Measurements from ENCODE around the gene TBX19.
A peak's percentile ranks its signal among the peaks of the same experiment; 100 is the strongest.

The TBX19 gene

DNA sequence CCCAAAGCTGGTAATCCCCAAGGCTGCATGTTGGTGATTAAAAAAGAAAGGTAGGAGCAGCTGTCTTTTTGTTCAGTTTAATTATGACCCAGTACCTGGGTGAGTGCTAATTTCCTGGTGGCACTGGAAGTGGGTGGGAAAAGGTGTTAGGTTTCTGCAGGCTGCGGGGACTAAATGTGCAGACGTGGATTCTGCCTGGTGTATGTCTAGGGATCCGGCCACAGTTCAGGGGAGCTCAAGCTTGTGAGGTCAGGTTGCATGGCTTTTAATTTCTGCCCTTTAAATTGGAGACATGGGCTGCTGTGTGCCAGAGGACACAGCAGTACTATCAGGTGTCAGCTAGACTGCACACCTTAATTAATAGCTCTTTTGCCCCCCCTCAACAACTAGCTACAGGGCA lies 20.3 kb upstream of the TBX19 start:
- TF ChIP-seq, protein P1, sequence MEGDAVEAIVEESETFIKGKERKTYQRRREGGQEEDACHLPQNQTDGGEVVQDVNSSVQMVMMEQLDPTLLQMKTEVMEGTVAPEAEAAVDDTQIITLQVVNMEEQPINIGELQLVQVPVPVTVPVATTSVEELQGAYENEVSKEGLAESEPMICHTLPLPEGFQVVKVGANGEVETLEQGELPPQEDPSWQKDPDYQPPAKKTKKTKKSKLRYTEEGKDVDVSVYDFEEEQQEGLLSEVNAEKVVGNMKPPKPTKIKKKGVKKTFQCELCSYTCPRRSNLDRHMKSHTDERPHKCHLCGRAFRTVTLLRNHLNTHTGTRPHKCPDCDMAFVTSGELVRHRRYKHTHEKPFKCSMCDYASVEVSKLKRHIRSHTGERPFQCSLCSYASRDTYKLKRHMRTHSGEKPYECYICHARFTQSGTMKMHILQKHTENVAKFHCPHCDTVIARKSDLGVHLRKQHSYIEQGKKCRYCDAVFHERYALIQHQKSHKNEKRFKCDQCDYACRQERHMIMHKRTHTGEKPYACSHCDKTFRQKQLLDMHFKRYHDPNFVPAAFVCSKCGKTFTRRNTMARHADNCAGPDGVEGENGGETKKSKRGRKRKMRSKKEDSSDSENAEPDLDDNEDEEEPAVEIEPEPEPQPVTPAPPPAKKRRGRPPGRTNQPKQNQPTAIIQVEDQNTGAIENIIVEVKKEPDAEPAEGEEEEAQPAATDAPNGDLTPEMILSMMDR (IDR thresholded peaks at IDR 0.05; ENCODE audit: low read depth, low read length): no peak
- DNase-seq (ENCODE audit: extremely low read depth, low read depth): no peak

DNA sequence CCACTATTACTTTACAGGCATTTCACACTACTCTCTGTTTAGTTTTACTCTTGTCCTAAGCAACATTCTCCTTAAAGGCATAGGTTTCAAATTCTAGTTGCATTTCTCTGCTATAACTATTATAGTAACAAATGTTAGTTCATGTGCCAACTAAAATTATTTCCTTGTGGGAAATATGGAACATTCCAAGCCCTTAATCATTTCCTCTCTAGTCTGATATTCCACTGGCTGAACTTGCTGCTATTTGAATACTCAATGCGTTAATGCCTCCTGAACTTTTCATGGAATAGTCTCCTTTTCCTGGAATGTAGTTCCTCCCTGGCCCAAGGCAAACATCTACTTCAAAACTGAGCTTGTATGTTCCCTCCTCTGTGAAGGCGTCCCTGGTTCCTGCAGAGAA lies 19.3 kb upstream of the TBX19 start:
- TF ChIP-seq, protein P1 (IDR thresholded peaks at IDR 0.05; ENCODE audit: low read depth, low read length): no peak
- peak; percentile 44 for DNase-seq (ENCODE audit: extremely low read depth, low read depth)

DNA sequence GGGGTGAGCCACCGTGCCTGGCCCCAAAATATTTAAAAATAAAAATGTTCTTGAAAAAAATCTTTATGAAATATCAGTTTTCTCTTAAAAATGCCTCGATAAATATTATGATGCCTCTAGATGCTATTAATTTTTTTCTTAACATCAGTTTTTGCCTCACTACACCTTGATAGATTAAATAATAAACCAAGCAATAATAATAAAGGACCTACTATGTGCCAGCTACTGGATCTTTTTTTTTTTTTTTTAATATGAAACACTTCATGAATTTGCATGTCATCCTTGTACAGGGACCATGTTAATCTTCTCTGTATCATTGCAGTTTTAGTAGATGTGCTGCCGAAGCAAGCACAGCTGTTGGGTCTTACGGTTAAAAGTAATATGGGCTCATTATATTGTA lies 17.5 kb upstream of the TBX19 start:
- no peak for DNase-seq (ENCODE audit: extremely low read depth, low read depth)
- TF ChIP-seq, protein P1 (IDR thresholded peaks at IDR 0.05; ENCODE audit: low read depth, low read length): no peak

DNA sequence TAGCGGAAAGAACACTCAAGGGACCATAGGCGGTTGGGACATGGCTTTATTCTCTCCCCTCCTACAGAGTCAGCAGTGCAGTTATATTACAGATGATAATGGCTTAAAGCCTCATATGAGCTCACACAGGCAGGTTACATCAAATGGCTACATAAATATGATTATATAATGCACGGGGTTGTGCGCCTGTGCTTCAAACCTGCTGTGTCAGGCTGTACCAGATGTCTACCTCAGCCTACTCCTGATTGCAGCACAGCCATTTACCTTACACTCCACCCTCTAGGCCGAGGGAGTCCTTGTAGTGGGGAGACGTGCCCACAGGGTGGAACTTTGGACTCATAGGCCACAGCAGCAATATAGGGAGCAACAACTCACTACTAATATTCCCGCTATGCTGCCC lies 16.4 kb upstream of the TBX19 start:
- TF ChIP-seq, protein P1 (IDR thresholded peaks at IDR 0.05; ENCODE audit: low read depth, low read length): no peak
- DNase-seq (ENCODE audit: extremely low read depth, low read depth): no peak

DNA sequence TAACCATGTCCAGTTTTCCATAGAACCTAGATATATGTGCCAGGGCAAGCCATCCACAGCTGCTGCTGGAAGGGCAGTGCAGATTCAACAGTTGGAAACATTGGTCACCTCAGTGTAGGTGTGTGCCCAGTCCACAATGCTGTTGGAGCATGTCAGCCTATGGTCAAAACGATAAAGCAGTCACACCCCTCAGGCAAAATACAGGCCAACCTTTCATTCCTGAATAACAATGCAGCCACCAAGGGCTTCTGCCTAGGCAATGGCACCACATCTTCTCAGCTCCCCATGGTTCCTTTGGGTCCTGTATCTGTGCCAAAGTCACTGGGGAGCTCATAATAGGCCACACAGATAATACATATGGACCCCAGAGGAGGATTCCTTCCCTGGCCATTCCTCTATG lies 15.1 kb upstream of the TBX19 start:
- DNase-seq (ENCODE audit: extremely low read depth, low read depth): no peak
- TF ChIP-seq, protein P1 (IDR thresholded peaks at IDR 0.05; ENCODE audit: low read depth, low read length): no peak

DNA sequence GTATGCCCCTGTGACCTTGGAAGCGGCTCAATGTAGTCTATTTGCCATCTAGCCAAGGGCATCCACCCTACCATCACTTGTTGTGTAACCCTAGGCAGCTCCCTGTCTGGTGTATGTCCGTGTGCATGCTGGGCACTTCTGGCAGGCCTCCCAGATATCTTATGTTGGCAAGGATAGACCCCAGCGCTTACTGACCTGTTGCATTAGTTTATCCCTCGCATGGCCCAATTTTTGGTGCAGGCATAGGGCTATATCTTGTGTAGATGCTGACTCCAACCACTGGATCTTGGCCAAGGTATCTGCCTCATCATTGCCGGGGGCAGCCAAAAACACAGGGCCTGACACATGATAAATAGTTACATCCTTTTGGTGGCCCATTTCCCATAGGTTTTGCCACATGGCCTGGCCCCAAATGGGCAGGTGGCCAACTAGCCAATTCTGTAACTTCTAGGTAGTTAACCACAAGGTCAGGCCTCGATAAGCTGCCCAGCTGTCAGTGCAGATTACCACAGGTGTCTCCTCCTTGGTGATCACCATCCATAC lies 14.0 kb upstream of the TBX19 start:
- no peak for DNase-seq (ENCODE audit: extremely low read depth, low read depth)
- TF ChIP-seq, protein P1 (IDR thresholded peaks at IDR 0.05; ENCODE audit: low read depth, low read length): no peak

DNA sequence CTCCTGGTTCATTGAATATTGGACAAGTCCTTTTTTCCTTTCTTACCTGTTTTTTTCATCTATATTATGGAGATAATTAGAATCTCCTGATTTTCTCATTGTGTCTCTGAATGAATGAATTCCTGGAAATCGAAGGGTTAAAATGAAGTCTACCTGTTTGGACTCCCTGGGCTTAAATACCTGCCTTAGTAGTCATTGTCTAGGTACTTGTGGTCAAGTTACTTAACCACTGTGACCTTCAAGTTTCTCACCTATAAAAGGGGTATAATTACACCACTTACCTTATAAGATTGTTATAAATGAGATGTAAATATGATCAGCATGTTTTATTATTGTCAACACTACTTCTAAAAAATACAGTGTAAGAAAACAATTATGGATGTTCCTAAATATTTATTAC lies 9.0 kb upstream of the TBX19 start:
- no peak for DNase-seq (ENCODE audit: extremely low read depth, low read depth)
- TF ChIP-seq, protein P1 (IDR thresholded peaks at IDR 0.05; ENCODE audit: low read depth, low read length): no peak

All from AG09319 (cell line).